KG1 (cell line): ENCODE measurements around the gene NRXN3.

Experiments
- DNase-seq: peaks from one replicate; lab custom pipeline; 2025; lab: John Stamatoyannopoulos, UW

Gene NRXN3

GRCh38 chr14:78644824-78645559, 474.8 kb downstream of the NRXN3 start:
- DNase-seq = no peak

- no peak for DNase-seq
Measured at GRCh38 chr14:78652727-78653126, 482.6 kb downstream of the NRXN3 start.

GRCh38 chr14:78653173-78653572, 483.0 kb downstream of the NRXN3 start:
- DNase-seq = no peak

GRCh38 chr14:78657451-78657850, 487.3 kb downstream of the NRXN3 start:
- DNase-seq = no peak

GRCh38 chr14:78664841-78665240, 494.7 kb downstream of the NRXN3 start:
- DNase-seq = no peak

- DNase-seq = no peak
Measured at GRCh38 chr14:78666336-78667056, 496.3 kb downstream of the NRXN3 start.

GRCh38 chr14:78667141-78667540, 497.0 kb downstream of the NRXN3 start:
- DNase-seq = no peak

GRCh38 chr14:78673845-78674244, 503.7 kb downstream of the NRXN3 start:
- no peak for DNase-seq

GRCh38 chr14:78674820-78675219, 504.6 kb downstream of the NRXN3 start:
- DNase-seq = no peak

GRCh38 chr14:78683206-78683605, 513.0 kb downstream of the NRXN3 start:
- no peak for DNase-seq

GRCh38 chr14:78683981-78684380, 513.8 kb downstream of the NRXN3 start:
- DNase-seq = no peak

- DNase-seq = no peak
Measured at GRCh38 chr14:78688503-78688902, 518.3 kb downstream of the NRXN3 start.

- no peak for DNase-seq
Measured at GRCh38 chr14:78690836-78691235, 520.7 kb downstream of the NRXN3 start.

- DNase-seq = no peak
Measured at GRCh38 chr14:78697341-78697740, 527.2 kb downstream of the NRXN3 start.

GRCh38 chr14:78698991-78699390, 528.8 kb downstream of the NRXN3 start:
- no peak for DNase-seq

GRCh38 chr14:78700236-78700635, 530.1 kb downstream of the NRXN3 start:
- DNase-seq = no peak

- DNase-seq = no peak
Measured at GRCh38 chr14:78701246-78701645, 531.1 kb downstream of the NRXN3 start.

GRCh38 chr14:78704965-78705364, 534.8 kb downstream of the NRXN3 start:
- no peak for DNase-seq

GRCh38 chr14:78705989-78706388, 535.8 kb downstream of the NRXN3 start:
- DNase-seq = no peak

GRCh38 chr14:78709795-78710557, 539.8 kb downstream of the NRXN3 start:
- no peak for DNase-seq

- DNase-seq = no peak
Measured at GRCh38 chr14:78710963-78711362, 540.8 kb downstream of the NRXN3 start.

GRCh38 chr14:78713716-78714115, 543.5 kb downstream of the NRXN3 start:
- DNase-seq = no peak

GRCh38 chr14:78714711-78715110, 544.5 kb downstream of the NRXN3 start:
- DNase-seq = no peak
